Measurements from ENCODE around the gene LYPD6B. TPM values are rescaled to one million over a fixed set of nuclear protein-coding genes. Genes with fewer than 3 reads are reported as not detected.

LYPD6B gene
- total RNA-seq, 2 experiments from 2014 or later, result not detected

GRCh38 chr2:149077861-149078260 is 39.4 kb downstream of the LYPD6B start:
- CTCF ChIA-PET (ENCODE audit: unreplicated experiment), result no interaction called here
- intact Hi-C loops (cut with micrococcal nuclease; ENCODE audit: unreplicated experiment), result no loop called here

GRCh38 chr2:149080099-149080498 is 41.6 kb downstream of the LYPD6B start:
- intact Hi-C loops (cut with micrococcal nuclease; ENCODE audit: unreplicated experiment), result no loop called here
- H3K79me2 ChIP-seq (ENCODE audit: insufficient read depth, low read depth, low read length), result no peaks in the 10 kb centered on the region
- TF ChIP-seq CTCF (conservative IDR thresholded peaks at IDR 0.05; ENCODE audit: low read length) (no peak), EZH2phosphoT487 (IDR thresholded peaks at IDR 0.05; ENCODE audit: borderline replicate concordance, low read depth, low read length) (no peak)
- no TSS peak for BruUV-seq (replicated peaks)
- H3K36me3 ChIP-seq (ENCODE audit: insufficient read depth, low read length), result no peaks in the 10 kb centered on the region
- ChIA-PET POLR2A (no interaction called here), CTCF (ENCODE audit: unreplicated experiment) (no interaction called here)
- H3K4me2 ChIP-seq (ENCODE audit: low read length), result no peak overlapping the region
- no peak for DNase-seq (ENCODE audit: low spot score)
- no peaks in the 10 kb centered on the region for H3K9me3 ChIP-seq (ENCODE audit: low read length)
- H3K9me2 ChIP-seq (ENCODE audit: insufficient read depth, low read length), result no peaks in the 10 kb centered on the region
- H2AFZ ChIP-seq (ENCODE audit: low read length), result no peak overlapping the region
- no peaks in the 10 kb centered on the region for H3K4me1 ChIP-seq (ENCODE audit: insufficient read depth, low read length, poor library complexity, severe bottlenecking)
- no peaks in the 10 kb centered on the region for H4K20me1 ChIP-seq (ENCODE audit: insufficient read depth, low read length)
- no peak overlapping the region for H3K4me3 ChIP-seq (ENCODE audit: low read depth, low read length, poor library complexity, severe bottlenecking)
- H3K27ac ChIP-seq (ENCODE audit: low read depth, low read length, poor library complexity, severe bottlenecking), result no peak overlapping the region

More at GRCh38 chr2:149077861-149078260, 39.4 kb downstream of the LYPD6B start:
- Histone ChIP-seq H4K20me1 (ENCODE audit: insufficient read depth, low read length) (no peaks in the 10 kb centered on the region), H3K79me2 (ENCODE audit: insufficient read depth, low read depth, low read length) (no peaks in the 10 kb centered on the region), H3K4me1 (ENCODE audit: insufficient read depth, low read length, poor library complexity, severe bottlenecking) (no peaks in the 10 kb centered on the region), H3K36me3 (ENCODE audit: insufficient read depth, low read length) (no peaks in the 10 kb centered on the region), H3K4me3 (ENCODE audit: low read depth, low read length, poor library complexity, severe bottlenecking) (no peak overlapping the region), H3K9me2 (ENCODE audit: insufficient read depth, low read length) (no peaks in the 10 kb centered on the region), H3K27ac (ENCODE audit: low read depth, low read length, poor library complexity, severe bottlenecking) (no peak overlapping the region), H3K4me2 (ENCODE audit: low read length) (no peak overlapping the region), H3K9me3 (ENCODE audit: low read length) (no peaks in the 10 kb centered on the region), H2AFZ (ENCODE audit: low read length) (no peak overlapping the region)
- no TSS peak for BruUV-seq (replicated peaks)
- POLR2A ChIA-PET, result interaction anchor here (1.0 kb wide), 1 partner anchor 16 kb away, joined by 3 read pairs; no protein-coding TSS in a partner anchor
- TF ChIP-seq CTCF (conservative IDR thresholded peaks at IDR 0.05; ENCODE audit: low read length) (no peak), EZH2phosphoT487 (IDR thresholded peaks at IDR 0.05; ENCODE audit: borderline replicate concordance, low read depth, low read length) (no peak)
- no peak for DNase-seq (ENCODE audit: low spot score)

- no peak overlapping the region for H3K4me2 ChIP-seq (ENCODE audit: low read length)
These were observed 42.5 kb downstream of the LYPD6B start for GRCh38 chr2:149080971-149081370.

More at GRCh38 chr2:149080971-149081370, 42.5 kb downstream of the LYPD6B start:
- no peaks in the 10 kb centered on the region for H3K36me3 ChIP-seq (ENCODE audit: insufficient read depth, low read length)
- CTCF ChIA-PET (ENCODE audit: unreplicated experiment), result interaction anchor here (0.7 kb wide), 1 partner anchor 336 kb away, joined by 3 read pairs; no protein-coding TSS in a partner anchor
- BruUV-seq (replicated peaks), result no TSS peak
- TF ChIP-seq EZH2phosphoT487 (IDR thresholded peaks at IDR 0.05; ENCODE audit: borderline replicate concordance, low read depth, low read length) (no peak), CTCF (conservative IDR thresholded peaks at IDR 0.05; ENCODE audit: low read length) (no peak)
- H3K9me3 ChIP-seq (ENCODE audit: low read length), result no peaks in the 10 kb centered on the region
- intact Hi-C loops (cut with micrococcal nuclease; ENCODE audit: unreplicated experiment), result no loop called here
- H3K27ac ChIP-seq (ENCODE audit: low read depth, low read length, poor library complexity, severe bottlenecking), result no peak overlapping the region
- H3K9me2 ChIP-seq (ENCODE audit: insufficient read depth, low read length), result no peaks in the 10 kb centered on the region
- POLR2A ChIA-PET, result no interaction called here
- H3K4me3 ChIP-seq (ENCODE audit: low read depth, low read length, poor library complexity, severe bottlenecking), result no peak overlapping the region
- no peak overlapping the region for H2AFZ ChIP-seq (ENCODE audit: low read length)
- no peaks in the 10 kb centered on the region for H3K4me1 ChIP-seq (ENCODE audit: insufficient read depth, low read length, poor library complexity, severe bottlenecking)
- H3K79me2 ChIP-seq (ENCODE audit: insufficient read depth, low read depth, low read length), result no peaks in the 10 kb centered on the region
- H4K20me1 ChIP-seq (ENCODE audit: insufficient read depth, low read length), result no peaks in the 10 kb centered on the region
- DNase-seq (ENCODE audit: low spot score), result no peak
